Smooth muscle cell (in vitro differentiated cells): Measurements from ENCODE around the gene TFDP1. TPM values are rescaled to one million over a fixed set of nuclear protein-coding genes. Genes with fewer than 3 reads are reported as not detected.

ENCODE experiments used
- DNase-seq: peaks from one replicate; lab custom pipeline; 2025; ENCODE audit not compliant: unreplicated experiment; lab: John Stamatoyannopoulos, UW
- H2AFZ ChIP-seq: fragments of 200-600 bp; sonication (generic); 2 replicates; pipeline ENCODE4 v1.6.0; 2016; ENCODE audit warnings: antibody characterized with exemption, low read depth, mild to moderate bottlenecking
- H3F3A ChIP-seq: fragments of 200-600 bp; sonication (generic); 2 replicates; pipeline ENCODE4 v1.6.0; 2017; ENCODE audit warnings: antibody characterized with exemption, low read depth
- H3K27ac ChIP-seq: fragments of 200-600 bp; sonication (generic); 2 replicates; pipeline ENCODE4 v1.5.1; 2016; ENCODE audit warnings: low read depth, mild to moderate bottlenecking
- H3K27me3 ChIP-seq: fragments of 200-600 bp; sonication (generic); 2 replicates; pipeline ENCODE4 v1.6.1; 2016; ENCODE audit warnings: low read depth, mild to moderate bottlenecking
- H3K36me3 ChIP-seq: fragments of 200-600 bp; sonication (generic); 2 replicates; pipeline ENCODE4 v1.5.1; 2016; ENCODE audit warnings: low read depth
- H3K4me1 ChIP-seq: fragments of 200-600 bp; sonication (generic); 2 replicates; pipeline ENCODE4 v1.5.1; 2016; ENCODE audit warnings: low read depth
- H3K4me2 ChIP-seq: fragments of 200-600 bp; sonication (generic); 2 replicates; pipeline ENCODE4 v1.6.0; 2016; ENCODE audit warnings: mild to moderate bottlenecking
- H3K4me3 ChIP-seq: fragments of 200-600 bp; sonication (generic); 2 replicates; pipeline ENCODE4 v1.5.1; 2016; ENCODE audit warnings: mild to moderate bottlenecking
- H3K79me2 ChIP-seq: fragments of 200-600 bp; sonication (generic); 2 replicates; pipeline ENCODE4 v1.6.0; 2016; ENCODE audit warnings: low read depth, mild to moderate bottlenecking
- H3K9ac ChIP-seq: fragments of 200-600 bp; sonication (generic); 2 replicates; pipeline ENCODE4 v1.6.0; 2016; ENCODE audit warnings: low read depth
- H3K9me3 ChIP-seq: fragments of 200-600 bp; sonication (generic); replicated peaks from 2 replicates; pipeline ENCODE4 v1.5.1; 2016; ENCODE audit warnings: low read depth
- H4K20me1 ChIP-seq: fragments of 200-600 bp; sonication (generic); 2 replicates; pipeline ENCODE4 v1.6.0; 2016; ENCODE audit warnings: low read depth
- CTCF ChIP-seq: fragments of 200-600 bp; sonication (generic); IDR thresholded peaks from 2 replicates; pipeline ENCODE4 v1.5.1; 2017; ENCODE audit warnings: borderline replicate concordance, mild to moderate bottlenecking, antibody characterized with exemption; ENCODE audit not compliant: insufficient read depth, poor library complexity, severe bottlenecking
- WGBS: methylation state at CpG from one replicate; pipeline ENCODE4 v1.1.7; 2016; ENCODE audit warnings: low lambda C conversion rate; 5-methylcytosine and 5-hydroxymethylcytosine counted together
- polyA plus RNA-seq: library from polyadenylated mRNA; unstranded; fragments of >200 nt; fragmentation: Nextera tagmentation; extraction: Ambion mirVana; gene quantifications from 2 replicates; pipeline ENCODE4 v1.2.1, GENCODE V29; 2016
- total RNA-seq: library from RNA; depleted of rRNA; stranded (reverse); fragments of >200 nt; gene quantifications from 2 replicates; pipeline ENCODE4 v1.2.3, GENCODE V29; 2014

TFDP1 gene
- total and polyA plus RNA-seq, 2 experiments from 2014 or later = 52.8 to 53.6 TPM

GRCh38 chr13:113602291-113602988, 17.9 kb downstream of the TFDP1 start:
- Histone ChIP-seq H3K4me2 (no peak overlapping the region), H3K79me2 (peaks cover 48% of the 10 kb centered on the region), H3K9me3 (no peaks in the 10 kb centered on the region), H3K9ac (no peak overlapping the region), H4K20me1 (peaks cover 59% of the 10 kb centered on the region), H2AFZ (no peak overlapping the region), H3K27ac (no peak overlapping the region), H3K36me3 (no peaks in the 10 kb centered on the region), H3F3A (no peaks in the 10 kb centered on the region), H3K4me1 (no peaks in the 10 kb centered on the region), H3K27me3 (no peaks in the 10 kb centered on the region), H3K4me3 (no peak overlapping the region)
- no peak for TF ChIP-seq CTCF
- DNase-seq = no peak
- 91% methylated on average over 14 of the region's 15 CpGs for WGBS

DNA sequence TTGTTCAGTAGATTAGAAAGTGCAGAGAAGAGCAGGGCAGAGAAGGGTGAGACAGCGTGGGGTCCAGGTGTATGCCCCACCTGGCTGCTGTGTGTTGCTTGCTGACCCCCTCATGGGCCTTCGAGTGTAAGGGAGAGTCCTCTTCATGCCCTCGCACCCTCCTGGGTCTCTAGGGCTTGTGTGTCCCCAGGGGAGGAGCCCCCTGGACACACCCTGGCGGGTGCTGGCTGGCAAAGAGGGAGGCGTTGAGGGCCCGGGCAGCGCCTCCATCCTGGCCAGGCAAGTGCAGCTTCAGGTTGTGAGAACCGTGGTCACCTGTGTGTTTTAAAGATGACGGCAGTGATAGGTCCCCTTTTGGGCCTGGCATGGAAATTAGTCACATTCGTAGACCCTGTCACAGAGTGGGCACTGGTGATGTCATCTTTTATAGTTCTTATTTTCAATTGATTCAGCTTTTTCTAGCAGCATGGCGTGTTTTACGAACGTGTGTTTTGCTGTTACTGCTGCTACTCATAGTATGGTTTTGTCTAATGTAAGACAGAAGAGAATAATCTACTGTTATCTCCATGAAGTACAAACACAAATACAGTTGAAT, 18.7 kb downstream of the TFDP1 start:
- 86% methylated on average over 13 of the region's 13 CpGs for WGBS
- no peak for DNase-seq
- Histone ChIP-seq H3K9me3 (no peaks in the 10 kb centered on the region), H3K27me3 (no peaks in the 10 kb centered on the region), H3K4me2 (no peak overlapping the region), H4K20me1 (peaks cover 63% of the 10 kb centered on the region), H3F3A (no peaks in the 10 kb centered on the region), H3K79me2 (peaks cover 49% of the 10 kb centered on the region), H3K4me3 (no peak overlapping the region), H3K4me1 (no peaks in the 10 kb centered on the region), H3K36me3 (no peaks in the 10 kb centered on the region), H2AFZ (no peak overlapping the region), H3K9ac (no peak overlapping the region), H3K27ac (no peak overlapping the region)
- TF ChIP-seq CTCF = no peak

- TF ChIP-seq CTCF = no peak
- no peak for DNase-seq
Observed at GRCh38 chr13:113604186-113604585, 19.6 kb downstream of the TFDP1 start.

More at GRCh38 chr13:113604186-113604585, 19.6 kb downstream of the TFDP1 start:
- H3K36me3 ChIP-seq = no peaks in the 10 kb centered on the region
- H3F3A ChIP-seq = no peaks in the 10 kb centered on the region
- H3K4me1 ChIP-seq = no peaks in the 10 kb centered on the region
- H3K9ac ChIP-seq = no peak overlapping the region
- H3K79me2 ChIP-seq = peaks cover 46% of the 10 kb centered on the region
- H3K4me2 ChIP-seq = no peak overlapping the region
- H3K27ac ChIP-seq = no peak overlapping the region
- H2AFZ ChIP-seq = no peak overlapping the region
- H3K9me3 ChIP-seq = no peaks in the 10 kb centered on the region
- 94% methylated on average over 1 of the region's 1 CpG for WGBS
- H4K20me1 ChIP-seq = peaks cover 73% of the 10 kb centered on the region
- no peaks in the 10 kb centered on the region for H3K27me3 ChIP-seq
- no peak overlapping the region for H3K4me3 ChIP-seq
